Measurements from ENCODE around the gene TANC1.

GRCh38 chr2:159200498-159200897 lies 232.1 kb downstream of the TANC1 start:
- TF ChIP-seq CTCF (IDR thresholded peaks at IDR 0.05) = no peak
- no peak for TF ChIP-seq POLR2A (IDR thresholded peaks at IDR 0.05)
